HG03571 (cell line): Measurements from ENCODE around the gene ENTPD1.
"Not testable (repeated sequence)": the region's sequence is repeated elsewhere in the genome, so short reads cannot be mapped to it uniquely, and the experiment has no call there.

Source experiments
- ATAC-seq: cut with Tn5 transposase; IDR thresholded peaks from one replicate; pipeline ENCODE4 v1.9.1; 2021; ENCODE audit not compliant: unreplicated experiment

The ENTPD1 gene

GRCh38 chr10:95860166-95860940 lies 104.4 kb downstream of the ENTPD1 start:
- ATAC-seq, result no peak

DNA sequence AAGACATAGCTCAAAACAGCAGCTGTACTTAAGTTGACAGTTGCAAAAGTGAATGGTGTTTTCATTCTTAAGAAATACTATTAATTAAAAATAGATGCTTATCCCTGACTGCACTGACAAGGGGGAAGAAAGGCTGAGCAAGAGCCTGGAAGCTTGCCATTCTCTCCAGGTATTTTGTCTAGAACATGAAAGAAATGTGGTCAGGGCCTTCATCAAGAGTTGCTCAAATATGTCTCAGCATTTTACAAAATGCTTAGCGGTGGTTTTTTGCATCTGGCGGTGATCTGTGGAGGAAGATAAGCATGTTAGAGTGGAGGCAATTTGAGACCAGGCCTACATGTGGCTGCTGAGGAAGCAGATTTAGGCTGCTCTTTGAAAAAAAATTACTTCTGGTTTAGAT lies 105.4 kb downstream of the ENTPD1 start:
- no peak for ATAC-seq

GRCh38 chr10:95864906-95865813 lies 109.2 kb downstream of the ENTPD1 start:
- ATAC-seq, result peak; percentile 92

- no peak for ATAC-seq
Observed at GRCh38 chr10:95865814-95866466, 110.0 kb downstream of the ENTPD1 start.

GRCh38 chr10:95866467-95866842 lies 110.5 kb downstream of the ENTPD1 start:
- no peak for ATAC-seq

DNA sequence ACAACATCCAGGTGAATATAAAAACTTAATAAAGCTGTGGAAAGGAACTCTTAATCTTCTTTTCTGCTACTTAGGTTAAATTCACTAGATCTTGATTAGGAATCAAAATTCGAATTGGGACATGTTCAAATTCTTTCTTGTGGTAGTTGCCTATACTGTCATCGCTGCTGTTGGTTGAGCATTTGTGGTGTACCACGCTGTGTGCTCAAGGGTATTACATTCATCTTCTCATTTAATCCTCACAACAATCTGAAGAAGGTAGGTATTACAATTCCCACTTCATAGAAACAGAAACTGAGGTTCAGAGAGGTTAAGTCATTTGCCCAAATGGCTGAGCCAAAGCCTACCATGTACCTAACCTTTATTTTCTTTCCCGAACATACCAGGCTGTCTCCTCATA lies 111.9 kb downstream of the ENTPD1 start:
- no peak for ATAC-seq

GRCh38 chr10:95872158-95872711 lies 116.3 kb downstream of the ENTPD1 start:
- ATAC-seq, result no peak

DNA sequence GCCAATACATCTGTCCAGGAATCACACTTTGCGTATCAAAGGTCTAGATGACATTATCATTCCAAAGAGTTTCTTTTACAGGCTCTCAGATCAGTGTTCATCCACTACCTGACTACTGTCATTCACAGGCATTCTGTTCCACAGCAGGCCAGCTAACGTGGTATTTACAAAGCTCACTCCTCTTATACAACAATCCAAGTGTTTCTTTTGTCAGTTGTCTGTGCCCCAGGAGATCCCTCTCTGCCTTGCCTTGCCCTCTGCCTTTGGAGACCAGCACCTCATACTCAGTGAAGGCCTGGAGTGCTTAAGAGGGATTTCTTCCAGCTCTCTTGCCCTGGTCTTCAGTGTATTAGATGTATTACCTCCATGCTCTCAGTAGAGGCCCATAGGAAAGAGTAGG lies 117.2 kb downstream of the ENTPD1 start:
- ATAC-seq, result no peak

DNA sequence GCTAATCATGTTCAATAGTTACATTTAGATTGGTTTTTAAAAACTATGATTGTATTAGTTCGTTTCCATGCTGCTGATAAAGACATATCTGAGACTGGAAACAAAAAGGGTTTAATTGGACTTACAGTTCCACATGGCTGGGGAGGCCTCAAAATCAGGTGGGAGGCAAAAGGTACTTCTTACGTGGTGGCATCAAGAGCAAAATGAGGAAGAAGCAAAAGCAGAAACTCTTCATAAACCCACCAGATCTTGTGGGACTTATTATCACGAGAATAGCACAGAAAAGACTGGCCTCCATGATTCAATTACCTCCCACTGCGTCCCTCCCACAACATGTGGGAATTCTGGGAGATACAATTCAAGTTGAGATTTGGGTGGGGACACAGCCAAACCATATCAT lies 117.7 kb downstream of the ENTPD1 start:
- ATAC-seq, result no peak

DNA sequence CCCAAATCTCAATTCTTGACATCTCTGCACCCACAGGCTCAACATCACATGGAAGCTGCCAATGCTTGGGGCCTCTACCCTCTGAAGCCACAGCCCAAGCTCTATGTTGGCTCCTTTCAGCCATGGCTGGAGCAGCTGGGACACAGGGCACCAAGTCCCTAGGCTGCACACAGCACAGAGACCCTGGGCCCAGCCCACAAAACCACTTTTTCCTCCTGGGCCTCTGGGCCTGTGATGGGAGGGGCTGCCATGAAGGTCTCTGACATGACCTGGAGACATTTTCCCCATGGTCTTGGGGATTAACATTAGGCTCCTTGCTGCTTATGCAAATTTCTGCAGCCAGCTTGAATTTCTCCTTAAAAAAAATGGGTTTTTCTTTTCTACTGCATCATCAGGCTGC lies 118.8 kb downstream of the ENTPD1 start:
- ATAC-seq, result not testable (repeated sequence)

- no peak for ATAC-seq
Observed at GRCh38 chr10:95876756-95877155, 120.8 kb downstream of the ENTPD1 start.

- ATAC-seq, result peak; percentile 51
Observed at GRCh38 chr10:95877881-95878280, 121.9 kb downstream of the ENTPD1 start.

DNA sequence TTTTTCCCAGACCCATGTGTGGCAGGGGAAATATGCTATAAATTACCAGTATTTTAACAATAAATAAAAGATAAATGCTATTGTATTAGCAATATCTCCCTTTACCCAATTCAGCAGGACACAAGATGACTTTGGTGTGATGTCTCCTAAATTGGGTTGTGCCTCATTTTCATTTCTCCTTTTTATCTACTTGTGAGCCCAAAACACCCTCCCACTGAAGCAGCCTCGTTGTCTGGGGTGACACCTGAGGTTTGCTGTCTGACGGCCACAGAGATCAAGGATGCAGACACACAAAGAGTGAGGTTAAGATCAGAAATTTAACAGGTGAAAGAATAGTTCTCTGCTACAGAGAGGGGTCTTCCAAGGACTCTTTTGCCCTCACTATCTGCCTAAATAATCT lies 124.7 kb downstream of the ENTPD1 start:
- ATAC-seq, result no peak

DNA sequence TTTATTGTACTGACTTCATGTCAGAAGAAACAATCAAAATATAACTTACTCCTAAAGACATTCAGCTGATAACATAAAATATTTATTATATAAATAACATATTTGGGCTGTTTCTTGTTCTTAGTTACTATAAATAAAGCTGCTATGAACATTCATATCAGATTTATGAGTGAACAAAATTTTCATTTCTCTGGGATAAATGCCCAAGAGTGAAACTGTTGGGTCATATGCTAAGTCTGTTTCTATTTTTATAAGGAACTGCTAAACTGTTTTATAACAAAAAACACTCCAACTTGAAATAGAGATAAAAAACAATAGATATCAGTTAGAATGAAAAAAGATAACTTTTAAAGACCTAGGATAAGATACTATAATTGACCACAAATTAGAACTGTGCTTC lies 125.4 kb downstream of the ENTPD1 start:
- ATAC-seq, result no peak

DNA sequence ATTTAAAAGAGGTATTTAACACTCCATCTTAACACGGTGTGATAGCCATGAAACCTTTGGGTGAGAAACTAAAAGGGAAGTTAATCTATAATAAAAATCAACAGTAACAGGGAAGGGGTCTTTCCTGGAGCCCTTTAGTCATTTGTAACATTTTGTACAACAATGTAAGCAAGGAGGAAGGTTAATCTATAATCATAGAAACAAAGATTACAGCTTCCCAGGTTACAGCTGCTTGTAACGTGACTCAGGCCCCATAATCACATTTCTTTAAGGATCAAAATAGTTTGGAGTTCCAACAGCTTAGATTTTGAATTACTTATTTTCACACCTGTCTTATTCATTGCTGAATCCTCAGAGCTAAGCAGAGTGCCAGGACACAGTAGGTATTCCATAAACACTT lies 133.9 kb downstream of the ENTPD1 start:
- ATAC-seq, result no peak

DNA sequence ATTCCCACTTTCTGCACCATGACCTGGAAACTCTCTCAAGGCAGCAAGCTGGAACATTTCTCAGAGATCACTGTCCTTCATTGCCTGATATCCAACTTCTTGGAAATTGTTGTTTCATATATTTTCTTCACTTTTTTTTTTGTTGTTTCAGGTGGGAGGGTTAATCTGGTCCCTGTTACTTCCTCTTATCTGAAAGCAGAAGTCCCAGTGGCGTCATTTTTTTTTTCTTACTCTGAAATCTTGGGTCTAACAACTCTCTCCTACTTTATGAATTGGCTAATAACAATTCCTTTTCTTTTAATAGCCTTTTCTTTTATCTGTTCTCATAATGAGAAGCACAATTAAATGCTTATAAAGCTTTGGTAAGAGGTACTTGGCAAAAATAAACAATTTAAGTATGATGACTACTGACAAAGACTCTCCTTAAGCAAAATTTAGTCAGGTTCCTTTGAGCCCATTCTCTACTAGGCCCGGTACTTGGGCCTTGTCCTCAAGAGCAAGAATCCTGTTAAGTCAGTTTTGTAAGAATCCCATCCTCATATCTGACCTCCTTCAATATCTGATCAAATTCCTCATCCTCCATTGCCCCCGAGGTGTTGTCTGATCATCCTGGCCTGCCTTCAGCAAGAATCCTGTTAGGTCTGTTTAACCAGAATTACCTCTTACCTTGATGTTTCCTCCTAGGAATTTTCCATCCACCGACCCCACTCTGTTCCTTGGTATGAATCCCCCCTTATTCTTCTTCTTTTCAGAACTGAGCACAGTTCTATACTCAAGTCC lies 140.3 kb downstream of the ENTPD1 start:
- ATAC-seq, result no peak

- not testable (repeated sequence) for ATAC-seq
Observed at GRCh38 chr10:95905897-95906580, 150.1 kb downstream of the ENTPD1 start.

DNA sequence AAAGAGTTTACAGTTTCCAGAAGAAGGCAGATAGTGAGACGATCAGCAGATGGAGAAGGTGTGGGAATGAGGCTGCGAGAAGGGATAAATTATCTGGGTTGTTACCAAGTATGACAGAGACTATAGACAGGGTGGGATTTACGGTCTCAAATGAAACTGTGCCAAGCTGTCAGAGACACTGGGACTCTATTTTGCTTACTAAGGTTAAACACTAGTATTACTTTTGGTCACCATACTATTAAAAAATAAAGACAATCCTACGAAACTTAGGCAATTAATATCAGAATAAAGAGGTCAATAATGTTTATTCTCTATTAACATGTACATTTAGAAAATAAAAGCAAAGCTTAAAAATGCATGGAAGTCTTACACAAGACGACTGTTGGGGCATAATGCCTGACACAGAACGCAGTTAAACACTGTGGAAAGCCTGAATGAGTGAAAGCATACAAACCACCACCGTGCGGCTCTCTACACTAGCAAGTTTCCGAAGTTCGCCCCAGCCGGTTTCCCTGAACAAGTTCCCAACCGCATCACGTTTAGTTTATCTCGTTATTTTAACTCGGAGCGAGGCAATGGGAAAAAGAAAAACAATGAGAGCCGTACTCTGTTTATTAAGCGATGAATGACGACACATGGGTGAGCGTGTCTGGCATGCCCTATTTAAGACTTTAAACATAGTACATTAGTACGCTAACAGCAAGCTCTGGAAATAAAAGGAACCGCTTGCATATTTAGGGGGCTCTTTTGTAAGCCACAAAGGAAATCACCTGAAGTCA lies 150.9 kb downstream of the ENTPD1 start:
- ATAC-seq, result peak; percentile 34
